Urothelium cell line (cell line): ENCODE results near the gene NOTUM.
"Not testable (repeated sequence)": the region's sequence is repeated elsewhere in the genome, so short reads cannot be mapped to it uniquely, and the experiment has no call there.

Experiments used
- DNase-seq: peaks from one replicate; pipeline ENCODE4 v3.0.0; 2011; ENCODE audit warnings: low spot score, mixed read lengths
- FAIRE-seq: peaks from 2 replicates; lab custom pipeline; 2011; peaks lifted over from hg19 to GRCh38; lab: Jason Lieb, UNC

Gene NOTUM

DNA sequence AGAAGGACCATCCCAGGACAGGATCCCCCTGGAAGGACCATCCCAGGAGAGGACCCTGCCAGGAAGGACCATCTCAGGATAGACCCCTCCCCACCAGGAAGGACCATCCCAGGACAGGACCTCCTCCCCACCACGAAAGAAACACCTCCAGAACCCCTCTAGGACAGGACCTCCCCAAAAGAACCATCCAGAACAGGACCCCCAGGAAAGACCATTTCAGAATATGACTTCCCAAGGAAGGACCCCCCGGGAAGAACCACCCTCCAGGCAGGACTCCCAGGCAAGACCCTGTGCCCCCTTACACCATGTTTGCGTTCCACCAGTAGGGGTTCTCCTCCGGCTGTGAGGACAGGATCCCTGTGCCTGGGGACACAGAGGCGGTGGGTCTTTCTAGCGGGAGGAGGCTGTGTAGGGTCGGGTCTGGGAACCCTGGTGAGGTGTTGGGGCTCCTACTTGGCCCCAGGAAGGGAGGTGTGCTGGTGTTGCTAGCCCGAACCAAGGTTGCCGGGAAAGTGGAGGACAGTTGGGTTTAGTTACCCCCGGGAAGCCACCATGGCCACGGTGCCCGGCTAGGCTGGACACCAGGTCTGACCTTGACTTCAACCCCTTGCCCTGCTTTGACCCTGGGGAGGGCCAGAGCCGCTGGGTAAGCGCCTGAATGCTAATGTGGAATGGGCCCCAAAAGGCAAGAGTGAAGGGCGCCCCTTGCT lies 2.2 kb downstream of the NOTUM start:
- FAIRE-seq (no peak), DNase-seq (no peak)

- DNase-seq (no peak), FAIRE-seq (no peak)
These were observed 3.1 kb downstream of the NOTUM start for GRCh38 chr17:81957691-81958432.

GRCh38 chr17:81956607-81957589 lies 4.1 kb downstream of the NOTUM start:
- DNase-seq (no peak), FAIRE-seq (peak; percentile 27)

DNA sequence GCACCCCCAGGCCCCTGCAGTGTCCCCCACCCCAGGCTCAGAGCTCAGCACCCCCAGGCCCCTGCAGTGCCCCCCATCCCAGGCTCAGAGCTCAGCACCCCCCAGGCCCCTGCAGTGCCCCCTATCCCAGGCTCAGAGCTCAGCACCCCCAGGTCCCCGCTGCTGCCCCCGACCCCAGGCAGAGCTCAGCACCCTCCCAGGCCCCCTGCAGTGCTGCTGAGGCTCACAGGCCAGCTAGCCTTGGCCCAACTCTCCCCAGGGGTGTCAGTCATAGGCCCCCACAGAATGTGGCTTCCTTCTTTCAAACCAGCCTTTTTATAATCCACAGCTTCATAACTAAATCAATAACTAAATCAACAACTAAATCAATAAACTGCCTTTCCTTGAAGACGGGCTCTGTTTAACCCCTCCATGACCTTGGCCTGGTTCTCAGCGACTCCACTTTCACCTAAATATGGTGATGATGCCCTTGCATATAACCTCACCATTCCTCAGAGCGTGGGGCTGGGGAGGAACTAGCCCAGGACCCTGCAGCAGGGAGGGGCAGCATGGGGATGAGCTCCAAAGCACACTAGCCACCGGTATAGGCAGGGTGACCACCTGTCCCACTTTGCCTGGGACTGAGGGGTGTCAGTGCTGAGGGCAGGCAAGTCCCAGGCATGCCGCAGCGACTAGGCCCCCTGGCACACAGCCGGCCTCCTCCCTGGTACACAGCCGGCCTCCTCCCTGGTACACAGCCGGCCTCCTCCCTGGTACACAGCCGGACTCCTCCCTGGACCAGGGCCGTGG lies 5.0 kb downstream of the NOTUM start:
- DNase-seq, result no peak
- FAIRE-seq, result no peak

GRCh38 chr17:81955058-81955681 lies 5.8 kb downstream of the NOTUM start:
- FAIRE-seq (no peak), DNase-seq (no peak)

GRCh38 chr17:81954131-81955057 lies 6.6 kb downstream of the NOTUM start:
- DNase-seq, result no peak
- FAIRE-seq, result no peak

- not testable (repeated sequence) for DNase-seq, FAIRE-seq
These were observed 7.5 kb downstream of the NOTUM start for GRCh38 chr17:81953443-81953842.

GRCh38 chr17:81952792-81953228 lies 8.2 kb downstream of the NOTUM start:
- FAIRE-seq (no peak), DNase-seq (no peak)

DNA sequence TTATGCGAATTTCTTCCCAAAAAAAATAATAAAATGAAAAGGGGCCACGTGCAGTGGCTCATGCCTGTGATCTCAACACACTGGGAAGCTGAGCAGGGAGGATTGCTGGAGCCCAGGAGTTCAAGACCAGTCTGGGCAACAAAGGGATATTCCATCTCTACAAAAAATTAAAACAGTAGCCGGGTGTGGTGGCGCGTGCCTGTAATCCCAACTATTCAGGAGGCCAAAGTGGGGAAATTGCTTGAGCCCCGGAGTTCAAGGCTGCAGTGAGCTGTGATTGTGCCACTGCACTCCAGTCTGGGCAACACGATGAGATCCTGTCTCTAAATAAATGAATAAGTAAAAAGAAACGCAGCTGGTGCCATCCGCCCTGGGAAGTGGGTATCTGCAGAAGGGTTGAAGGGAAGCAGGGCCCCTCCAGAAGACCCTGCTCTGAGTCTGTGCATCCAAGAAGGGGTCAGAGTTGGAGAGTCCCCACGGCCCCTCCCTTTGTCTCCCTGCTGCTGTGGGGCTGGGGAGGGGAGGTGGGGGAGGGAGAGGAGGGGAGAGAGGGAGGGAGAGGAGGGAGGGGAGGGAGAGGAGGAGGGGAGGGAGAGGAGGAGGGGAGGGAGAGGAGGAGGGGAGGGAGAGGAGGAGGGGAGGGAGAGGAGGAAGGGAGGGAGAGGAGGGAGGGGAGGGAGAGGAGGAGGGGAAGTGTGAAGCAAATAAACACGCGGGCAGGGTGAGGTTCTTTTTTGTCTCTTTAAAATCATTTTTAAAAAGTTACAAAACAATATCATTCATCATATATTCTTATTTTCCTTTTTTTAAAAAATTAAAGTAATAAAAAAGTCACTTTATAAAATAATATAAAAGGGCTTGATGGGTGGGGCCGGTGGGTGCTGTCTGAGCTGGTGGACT lies 9.0 kb downstream of the NOTUM start:
- FAIRE-seq, result no peak

GRCh38 chr17:81950501-81950900 lies 10.5 kb downstream of the NOTUM start:
- FAIRE-seq, result no peak
- DNase-seq, result no peak

More for the DNA sequence above, 9.0 kb downstream of the NOTUM start:
- no peak for DNase-seq

DNA sequence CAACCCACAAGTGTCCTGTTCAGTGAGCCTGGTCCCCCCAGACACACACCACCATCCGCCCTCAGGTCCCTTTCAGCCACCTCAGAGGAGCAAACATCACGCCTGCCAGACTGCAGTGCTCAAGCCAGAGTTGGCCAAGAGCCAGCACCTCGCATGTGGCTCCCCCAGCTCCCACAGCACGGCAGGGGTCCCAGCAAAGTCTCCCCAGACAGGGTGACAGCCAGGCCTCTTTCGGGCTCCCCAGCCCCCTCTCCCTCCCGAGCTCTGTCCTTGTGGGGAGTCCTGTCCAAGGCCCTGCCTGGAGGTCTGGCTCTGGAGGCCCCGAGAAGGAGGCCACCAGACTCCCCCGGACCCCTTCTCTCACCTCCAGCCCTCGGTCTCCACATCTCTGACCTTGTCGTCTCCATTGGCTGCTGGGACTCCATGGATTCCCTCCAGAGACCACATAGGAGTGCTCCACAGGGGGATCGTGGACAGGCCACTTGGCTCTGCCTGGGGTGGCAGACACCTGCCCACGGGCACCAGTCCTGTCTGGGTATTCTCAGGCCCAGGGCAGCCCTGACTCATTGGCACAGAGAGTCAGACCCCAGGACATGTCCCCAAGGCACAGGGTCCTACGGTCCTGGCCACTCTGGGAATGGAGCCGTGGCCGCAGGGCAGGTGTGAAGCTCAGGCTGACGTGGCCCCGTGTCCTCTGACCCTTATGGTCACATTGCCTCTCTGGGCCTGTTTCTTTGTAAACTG lies 12.2 kb downstream of the NOTUM start:
- no peak for DNase-seq
- FAIRE-seq, result no peak

GRCh38 chr17:81947189-81947588 lies 13.8 kb downstream of the NOTUM start, which contains the start of gene MYADML2:
MYADML2 (minus strand) TSS chr17:81947233; CDS start chr17:81941741, 5,492 bp downstream.
- DNase-seq (no peak), FAIRE-seq (peak; percentile 74)

GRCh38 chr17:81944858-81945257 lies 16.1 kb downstream of the NOTUM start:
- FAIRE-seq, result no peak
- DNase-seq, result no peak

- DNase-seq (no peak), FAIRE-seq (no peak)
These were observed 18.8 kb downstream of the NOTUM start for GRCh38 chr17:81942167-81942553.

DNA sequence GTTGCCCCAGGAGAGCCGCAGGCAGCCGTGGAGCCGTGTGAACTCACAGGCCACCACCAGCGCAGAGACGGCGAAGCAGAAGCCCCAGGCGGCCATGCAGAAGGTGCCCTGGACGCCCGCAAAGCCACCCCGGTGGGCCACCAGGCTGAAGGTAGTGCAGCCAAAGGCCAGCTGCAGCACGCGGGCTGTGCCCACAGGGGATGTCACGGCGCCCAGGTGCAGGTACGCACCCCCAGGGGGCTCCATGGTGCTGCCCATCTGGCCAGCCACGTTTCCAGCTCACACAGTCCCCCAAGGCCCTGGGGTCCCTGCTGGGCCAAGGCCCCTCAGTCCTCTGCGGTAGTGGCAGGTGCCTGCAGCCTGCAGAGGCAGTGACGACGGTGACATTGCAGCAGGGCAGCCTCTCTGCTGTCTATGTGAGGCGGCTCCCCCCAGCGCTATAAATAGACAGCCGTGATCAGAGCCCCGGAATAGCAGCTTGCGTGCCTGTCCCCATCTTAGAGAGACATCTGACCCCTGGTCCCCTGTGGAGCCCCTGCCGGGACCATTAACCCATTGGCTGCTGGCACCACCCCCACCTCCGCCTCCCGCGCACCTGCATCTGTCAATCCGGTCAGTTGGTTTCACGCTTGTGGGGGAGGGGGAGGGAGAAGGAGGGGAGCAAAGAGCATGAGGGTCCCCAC lies 19.4 kb downstream of the NOTUM start:
- DNase-seq (no peak), FAIRE-seq (no peak)
